Islet of Langerhans (tissue), 1 donor: Measurements from ENCODE around the gene SFXN5.
"Not testable (repeated sequence)": the region's sequence is repeated elsewhere in the genome, so short reads cannot be mapped to it uniquely, and the experiment has no call there.

Source experiments
- FAIRE-seq: peaks from one replicate; lab custom pipeline; 2011; peaks lifted over from hg19 to GRCh38; lab: Jason Lieb, UNC

Gene SFXN5

GRCh38 chr2:73077424-73077795, 5.9 kb upstream of the SFXN5 start:
- FAIRE-seq: no peak

- FAIRE-seq: no peak
These were observed 5.3 kb upstream of the SFXN5 start for GRCh38 chr2:73076701-73077423.

DNA sequence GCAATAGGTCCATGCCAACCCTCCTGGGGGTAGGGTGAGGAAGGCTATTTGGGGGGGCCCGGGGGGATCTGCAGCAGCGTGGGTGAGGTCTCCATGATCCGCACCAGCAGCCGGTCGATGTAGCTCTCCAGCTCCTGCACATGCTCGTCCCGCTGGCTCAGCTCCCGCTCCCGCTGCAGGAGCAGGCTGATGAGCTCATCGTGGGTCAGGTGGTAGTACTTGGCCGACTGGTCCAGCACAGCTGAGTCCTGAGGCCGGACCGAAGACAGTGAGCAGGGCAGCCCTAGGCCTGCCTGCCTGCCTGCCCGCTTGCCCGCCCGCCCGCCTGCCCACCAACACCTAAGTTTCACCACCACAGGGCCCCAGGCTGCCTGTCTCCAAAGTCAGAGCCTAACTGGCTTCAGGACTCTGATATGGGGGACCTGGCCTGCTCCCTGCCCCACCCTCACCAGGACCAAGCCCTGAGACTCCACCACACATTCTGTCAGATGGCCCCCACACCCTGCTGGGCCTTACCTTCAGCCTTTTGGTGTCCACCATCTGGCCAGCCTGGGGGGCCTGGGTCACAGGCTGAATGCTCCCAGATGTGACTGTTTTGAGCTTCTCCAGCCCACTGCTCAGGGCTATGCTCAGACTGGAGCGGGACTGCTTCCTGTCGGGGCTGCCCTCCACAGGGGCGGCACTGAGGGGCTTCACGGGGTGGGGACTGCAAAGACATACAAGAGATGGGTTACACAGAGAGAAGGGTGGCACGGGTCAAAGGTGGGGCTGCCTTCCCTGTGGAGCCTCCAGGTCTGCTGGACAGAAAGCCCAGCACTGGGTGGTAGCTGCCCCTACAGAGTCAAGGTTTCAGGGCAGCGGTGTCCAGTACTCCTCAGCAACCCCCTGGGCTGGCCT, 4.2 kb upstream of the SFXN5 start:
- no peak for FAIRE-seq

GRCh38 chr2:73074110-73075069, 2.9 kb upstream of the SFXN5 start:
- FAIRE-seq: no peak

DNA sequence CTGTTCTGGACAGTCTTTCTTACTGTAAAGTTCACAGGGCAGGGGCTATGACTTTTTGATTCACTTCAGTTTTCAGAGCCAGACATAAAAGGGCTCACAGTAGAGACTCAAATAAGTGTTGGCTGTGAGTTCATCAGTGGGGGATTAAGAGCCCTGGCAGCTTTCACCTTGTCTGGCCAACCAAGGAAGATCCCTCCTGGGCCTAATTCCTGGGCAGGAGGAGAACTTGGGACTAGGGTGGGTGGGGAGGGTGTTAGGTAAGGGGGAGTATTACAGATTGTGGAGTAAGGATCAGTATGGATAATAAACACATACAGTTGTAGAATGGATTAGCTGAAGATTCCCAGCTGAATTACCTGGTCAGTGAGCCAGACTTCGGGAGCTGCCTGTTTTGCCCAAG, 904 bp upstream of the SFXN5 start:
- FAIRE-seq: no peak

DNA sequence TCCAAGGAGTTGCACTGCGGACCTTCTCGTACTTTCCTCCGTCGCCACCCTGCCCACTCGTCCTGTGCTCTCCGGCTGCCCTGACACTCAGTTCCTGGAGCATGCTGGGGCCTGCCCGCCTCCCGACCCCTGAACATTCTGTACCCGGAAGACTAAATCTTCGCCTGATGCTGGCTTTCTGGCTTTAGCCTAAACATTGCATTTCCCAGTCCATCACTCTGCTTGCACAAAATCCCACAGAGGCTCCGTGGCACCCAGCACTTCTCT, 550 bp upstream of the SFXN5 start:
- FAIRE-seq: no peak

DNA sequence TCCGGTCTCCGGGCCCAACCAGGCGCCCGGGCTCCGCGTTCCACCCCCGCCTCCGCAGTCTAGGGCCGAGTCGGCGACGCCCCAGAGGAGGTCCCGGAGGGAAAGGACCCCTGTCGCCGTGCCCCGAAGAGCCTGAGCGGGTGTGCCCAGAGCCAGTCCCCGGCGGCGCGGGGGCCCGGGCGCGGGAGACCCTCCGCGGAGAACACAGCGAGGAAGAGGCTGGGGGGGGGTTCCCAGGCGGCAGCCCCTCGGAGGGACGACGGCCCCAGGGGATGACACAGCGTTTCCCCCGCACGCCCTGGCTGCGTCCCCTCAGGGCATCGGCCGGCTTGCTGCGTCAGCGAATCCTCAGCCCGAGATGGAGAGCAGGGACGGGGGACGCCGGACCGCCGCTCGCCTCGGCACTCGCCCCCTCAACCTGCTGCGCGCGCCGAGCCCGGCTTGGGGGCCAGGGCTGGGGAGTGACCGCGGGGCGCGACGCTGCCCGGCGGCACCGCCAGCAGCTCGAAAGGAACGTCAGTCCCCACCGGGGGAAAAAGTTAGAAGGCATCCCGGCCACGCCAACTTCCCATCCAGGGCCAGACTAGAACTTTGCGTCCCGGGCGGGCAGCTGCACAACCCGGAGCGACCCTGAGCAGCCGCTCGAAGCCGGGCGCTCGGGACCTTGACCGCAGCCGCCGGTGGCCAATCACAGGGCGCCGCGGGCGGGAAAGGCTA, 711 bp downstream of the SFXN5 start:
- FAIRE-seq: no peak

GRCh38 chr2:73069855-73070642, 1.5 kb downstream of the SFXN5 start:
- no peak for FAIRE-seq

- no peak for FAIRE-seq
These were observed 2.3 kb downstream of the SFXN5 start for GRCh38 chr2:73069041-73069854.

DNA sequence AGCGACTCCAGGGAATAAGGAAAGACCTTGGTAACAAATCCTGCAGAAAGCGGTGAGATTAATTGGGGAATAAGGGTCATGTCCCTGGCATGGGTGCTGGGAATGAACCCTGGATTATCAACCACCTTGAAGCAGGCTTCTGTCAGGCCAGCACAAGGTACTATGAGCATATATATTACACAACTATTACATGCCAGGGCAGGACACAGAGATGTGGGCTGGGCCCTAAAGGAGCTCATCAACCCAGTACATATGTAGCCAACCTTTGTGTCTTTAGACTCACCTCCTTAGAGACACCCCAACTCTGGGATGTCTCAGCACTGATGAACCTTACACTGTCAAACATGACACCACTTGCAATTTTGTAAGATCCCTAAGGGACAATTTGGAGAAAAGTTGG, 3.4 kb downstream of the SFXN5 start:
- no peak for FAIRE-seq

GRCh38 chr2:73067043-73067442, 4.5 kb downstream of the SFXN5 start:
- no peak for FAIRE-seq

DNA sequence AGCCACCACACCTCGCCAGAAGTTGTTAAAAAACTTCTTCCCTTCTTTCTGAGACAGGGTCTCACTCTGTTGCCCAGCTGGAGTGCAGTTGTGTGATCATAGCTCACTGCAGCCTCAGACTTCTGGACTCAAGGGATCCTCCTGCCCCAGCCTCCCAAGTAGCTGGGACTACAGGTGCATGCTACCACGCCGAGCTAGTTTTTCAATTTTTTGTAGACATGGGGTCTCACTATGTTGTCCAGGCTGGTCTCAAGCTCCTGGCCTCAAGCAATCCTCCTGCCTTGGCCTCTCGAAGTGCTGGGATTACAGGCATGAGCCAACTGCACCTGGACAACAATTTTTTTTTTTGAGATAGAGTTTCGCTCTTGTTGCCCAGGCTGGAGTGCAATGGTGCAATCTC, 6.4 kb downstream of the SFXN5 start:
- FAIRE-seq: not testable (repeated sequence)

DNA sequence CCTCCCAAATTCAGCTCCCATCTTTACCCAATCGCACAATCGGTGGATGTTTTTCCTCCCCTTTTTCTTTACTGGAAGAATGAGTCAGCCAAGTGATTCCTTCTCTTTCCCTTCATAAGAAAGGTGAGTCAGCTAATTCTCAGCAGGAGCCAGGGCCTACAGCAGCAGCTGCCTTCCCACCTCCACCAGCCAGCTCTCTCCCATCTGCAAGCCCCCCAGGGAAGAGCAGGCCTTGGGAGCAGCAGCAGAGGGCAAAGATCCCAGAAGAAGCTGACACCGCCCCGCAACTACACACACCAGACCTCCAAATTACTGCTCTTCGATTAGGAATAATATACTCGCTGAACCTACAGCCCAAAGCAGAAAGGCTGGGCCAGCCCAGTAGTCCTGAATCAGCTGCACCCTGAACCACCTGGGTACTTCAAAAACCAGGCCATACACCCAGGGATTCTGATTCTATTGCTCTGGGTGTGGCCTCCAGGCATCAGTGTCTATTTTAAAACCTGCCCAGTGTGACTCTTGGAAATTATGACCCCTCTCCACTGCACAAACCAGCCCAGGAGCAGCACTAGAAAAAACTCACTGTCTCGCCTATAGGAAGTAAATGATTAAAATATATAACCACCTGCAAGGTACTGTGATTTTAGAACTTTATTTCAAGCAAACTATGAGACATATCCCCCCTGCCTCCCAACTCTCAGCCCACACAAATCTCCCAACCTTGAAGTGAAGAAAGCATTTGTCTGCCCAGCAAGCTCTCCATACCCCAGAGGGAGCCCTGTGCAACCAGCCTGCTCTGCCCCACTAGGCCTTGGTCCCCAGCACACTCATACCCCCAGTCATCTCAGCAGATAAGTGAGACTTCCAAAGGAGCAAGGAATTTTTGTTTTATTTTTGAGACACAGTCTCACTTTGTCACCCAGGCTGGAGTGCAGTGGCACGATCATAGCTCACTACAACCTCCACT, 7.3 kb downstream of the SFXN5 start:
- FAIRE-seq: no peak

GRCh38 chr2:73063472-73063871, 8.0 kb downstream of the SFXN5 start:
- FAIRE-seq: no peak

GRCh38 chr2:73059106-73059505, 12.4 kb downstream of the SFXN5 start:
- no peak for FAIRE-seq

GRCh38 chr2:73054980-73055379, 16.5 kb downstream of the SFXN5 start:
- no peak for FAIRE-seq

GRCh38 chr2:73053316-73054114, 18.0 kb downstream of the SFXN5 start:
- no peak for FAIRE-seq

- FAIRE-seq: no peak
These were observed 21.4 kb downstream of the SFXN5 start for GRCh38 chr2:73050121-73050545.
